ENCODE data around the gene ZER1. TPM values are rescaled to one million over a fixed set of nuclear protein-coding genes. Genes with fewer than 3 reads are reported as not detected.
A peak's percentile ranks its signal among the peaks of the same experiment; 100 is the strongest.
"Not testable (repeated sequence)": the region's sequence is repeated elsewhere in the genome, so short reads cannot be mapped to it uniquely, and the experiment has no call there.

The ZER1 gene
- total RNA-seq, 2 experiments from 2014 or later, result 11.0 to 15.1 TPM

- ChIA-PET POLR2A (interaction anchor here (0.9 to 2.1 kb wide), 3 partner anchors 9 to 99 kb away, joined by 3 to 9 read pairs (median 4); partner anchors contain the start of genes ENDOG and ZER1), CTCF (ENCODE audit: unreplicated experiment) (no interaction called here)
- no TSS peak for BruUV-seq (replicated peaks)
- Histone ChIP-seq H4K20me1 (ENCODE audit: insufficient read depth, low read length) (no peaks in the 10 kb centered on the region), H3K27ac (ENCODE audit: low read depth, low read length, poor library complexity, severe bottlenecking) (peak overlapping the region; percentile 100), H3K9me3 (ENCODE audit: low read length) (peaks cover 36% of the 10 kb centered on the region; the same call in 1 of the 2 replicates), H3K4me2 (ENCODE audit: low read length) (peak overlapping the region; percentile 62), H2AFZ (ENCODE audit: low read length) (peak overlapping the region; percentile 72; the same call in 1 of the 2 replicates), H3K4me1 (ENCODE audit: insufficient read depth, low read length, poor library complexity, severe bottlenecking) (peaks cover 47% of the 10 kb centered on the region), H3K36me3 (ENCODE audit: insufficient read depth, low read length) (no peaks in the 10 kb centered on the region; the same call in 1 of the 2 replicates), H3K9me2 (ENCODE audit: insufficient read depth, low read length) (no peaks in the 10 kb centered on the region), H3K79me2 (ENCODE audit: insufficient read depth, low read depth, low read length) (no peaks in the 10 kb centered on the region), H3K4me3 (ENCODE audit: low read depth, low read length, poor library complexity, severe bottlenecking) (peak overlapping the region; percentile 43)
- intact Hi-C loops (cut with micrococcal nuclease; ENCODE audit: unreplicated experiment), result loop anchor here (10.0 kb wide), 1 partner anchor 137 kb away; no protein-coding TSS in a partner anchor
- peak; percentile 83 for DNase-seq (ENCODE audit: low spot score)
- TF ChIP-seq EZH2phosphoT487 (IDR thresholded peaks at IDR 0.05; ENCODE audit: borderline replicate concordance, low read depth, low read length), result no peak
- TF ChIP-seq, protein P1, sequence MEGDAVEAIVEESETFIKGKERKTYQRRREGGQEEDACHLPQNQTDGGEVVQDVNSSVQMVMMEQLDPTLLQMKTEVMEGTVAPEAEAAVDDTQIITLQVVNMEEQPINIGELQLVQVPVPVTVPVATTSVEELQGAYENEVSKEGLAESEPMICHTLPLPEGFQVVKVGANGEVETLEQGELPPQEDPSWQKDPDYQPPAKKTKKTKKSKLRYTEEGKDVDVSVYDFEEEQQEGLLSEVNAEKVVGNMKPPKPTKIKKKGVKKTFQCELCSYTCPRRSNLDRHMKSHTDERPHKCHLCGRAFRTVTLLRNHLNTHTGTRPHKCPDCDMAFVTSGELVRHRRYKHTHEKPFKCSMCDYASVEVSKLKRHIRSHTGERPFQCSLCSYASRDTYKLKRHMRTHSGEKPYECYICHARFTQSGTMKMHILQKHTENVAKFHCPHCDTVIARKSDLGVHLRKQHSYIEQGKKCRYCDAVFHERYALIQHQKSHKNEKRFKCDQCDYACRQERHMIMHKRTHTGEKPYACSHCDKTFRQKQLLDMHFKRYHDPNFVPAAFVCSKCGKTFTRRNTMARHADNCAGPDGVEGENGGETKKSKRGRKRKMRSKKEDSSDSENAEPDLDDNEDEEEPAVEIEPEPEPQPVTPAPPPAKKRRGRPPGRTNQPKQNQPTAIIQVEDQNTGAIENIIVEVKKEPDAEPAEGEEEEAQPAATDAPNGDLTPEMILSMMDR (conservative IDR thresholded peaks at IDR 0.05; ENCODE audit: low read length), result no peak
These were observed 9.7 kb upstream of the ZER1 start for GRCh38 chr9:128781187-128782070.

DNA sequence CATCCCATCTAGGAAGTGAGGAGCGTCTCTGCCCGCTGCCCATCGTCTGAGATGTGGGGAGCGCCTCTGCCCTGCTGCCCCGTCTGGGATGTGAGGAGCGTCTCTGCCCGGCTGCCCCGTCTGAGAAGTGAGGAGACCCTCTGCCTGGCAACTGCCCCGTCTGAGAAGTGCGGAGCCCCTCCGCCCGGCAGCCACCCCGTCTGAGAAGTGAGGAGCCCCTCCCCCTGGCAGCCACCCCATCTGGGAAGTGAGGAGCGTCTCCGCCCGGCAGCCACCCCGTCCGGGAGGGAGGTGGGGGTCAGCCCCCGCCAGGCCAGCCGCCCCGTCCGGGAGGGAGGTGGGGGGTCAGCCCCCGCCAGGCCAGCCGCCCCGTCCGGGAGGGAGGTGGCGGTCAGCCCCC lies 8.4 kb upstream of the ZER1 start:
- Histone ChIP-seq H3K4me1 (ENCODE audit: insufficient read depth, low read length, poor library complexity, severe bottlenecking) (peaks cover 44% of the 10 kb centered on the region), H3K9me3 (ENCODE audit: low read length) (peaks cover 38% of the 10 kb centered on the region; the same call in 1 of the 2 replicates), H3K27ac (ENCODE audit: low read depth, low read length, poor library complexity, severe bottlenecking) (peak overlapping the region; percentile 38)
- H3K79me2 ChIP-seq (ENCODE audit: insufficient read depth, low read depth, low read length); H3K4me2 ChIP-seq (ENCODE audit: low read length); POLR2A ChIA-PET; H2AFZ ChIP-seq (ENCODE audit: low read length); H3K9me2 ChIP-seq (ENCODE audit: insufficient read depth, low read length); BruUV-seq (replicated peaks); DNase-seq (ENCODE audit: low spot score); CTCF ChIA-PET (ENCODE audit: unreplicated experiment); H3K4me3 ChIP-seq (ENCODE audit: low read depth, low read length, poor library complexity, severe bottlenecking); H3K36me3 ChIP-seq (ENCODE audit: insufficient read depth, low read length); H4K20me1 ChIP-seq (ENCODE audit: insufficient read depth, low read length): not testable (repeated sequence)
- intact Hi-C loops (cut with micrococcal nuclease; ENCODE audit: unreplicated experiment), result loop anchor here (10.0 kb wide), 1 partner anchor 135 kb away; no protein-coding TSS in a partner anchor

DNA sequence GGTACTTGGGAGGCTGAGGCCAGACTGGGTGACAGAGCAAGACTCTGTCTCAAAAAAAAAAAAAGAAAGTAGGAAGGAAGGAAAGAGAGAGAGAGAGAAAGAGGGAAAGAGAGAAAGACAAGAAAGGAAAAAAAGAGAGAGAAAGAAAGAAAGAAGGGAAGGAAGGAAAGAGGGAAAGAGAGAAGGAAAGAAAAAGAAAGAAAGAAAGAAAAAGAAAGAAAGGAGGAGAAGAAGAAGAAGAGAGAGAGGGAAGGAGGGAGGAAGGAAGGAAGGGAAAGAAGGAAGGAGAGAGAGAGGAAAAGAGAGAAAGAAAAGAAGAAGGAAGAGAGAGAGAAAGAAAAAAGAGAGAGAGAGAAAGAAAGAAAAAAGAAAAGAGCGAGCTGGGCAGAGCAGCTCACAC lies 3.1 kb upstream of the ZER1 start:
- Histone ChIP-seq H4K20me1 (ENCODE audit: insufficient read depth, low read length) (no peaks in the 10 kb centered on the region), H3K36me3 (ENCODE audit: insufficient read depth, low read length) (no peaks in the 10 kb centered on the region; the same call in 1 of the 2 replicates), H3K4me2 (ENCODE audit: low read length) (no peak overlapping the region), H3K27ac (ENCODE audit: low read depth, low read length, poor library complexity, severe bottlenecking) (no peak overlapping the region), H3K4me3 (ENCODE audit: low read depth, low read length, poor library complexity, severe bottlenecking) (no peak overlapping the region), H3K4me1 (ENCODE audit: insufficient read depth, low read length, poor library complexity, severe bottlenecking) (peaks cover 22% of the 10 kb centered on the region), H3K9me3 (ENCODE audit: low read length) (peaks cover 20% of the 10 kb centered on the region; the same call in 1 of the 2 replicates), H3K79me2 (ENCODE audit: insufficient read depth, low read depth, low read length) (no peaks in the 10 kb centered on the region), H3K9me2 (ENCODE audit: insufficient read depth, low read length) (no peaks in the 10 kb centered on the region), H2AFZ (ENCODE audit: low read length) (no peak overlapping the region)
- no TSS peak for BruUV-seq (replicated peaks)
- TF ChIP-seq EZH2phosphoT487 (IDR thresholded peaks at IDR 0.05; ENCODE audit: borderline replicate concordance, low read depth, low read length), result no peak
- TF ChIP-seq, protein P1 (conservative IDR thresholded peaks at IDR 0.05; ENCODE audit: low read length), result no peak
- ChIA-PET CTCF (ENCODE audit: unreplicated experiment) (no interaction called here), POLR2A (no interaction called here)
- intact Hi-C loops (cut with micrococcal nuclease; ENCODE audit: unreplicated experiment), result loop anchor here (5.0 kb wide), 1 partner anchor 93 kb away; no protein-coding TSS in a partner anchor
- no peak for DNase-seq (ENCODE audit: low spot score)

Measured in OCI-LY7 (cell line).